ENCODE data around the gene DFFB. TPM values are rescaled to one million over a fixed set of nuclear protein-coding genes. Genes with fewer than 3 reads are reported as not detected.

Gene DFFB
- total and polyA plus RNA-seq, 9 of the 15 experiments (the other 6 are each of a cell fraction or from before 2014, with no cell fraction given): 2.3 to 15.8 (median 11.5) TPM

- Histone ChIP-seq H3K9me1 (ENCODE audit: control insufficient read depth, insufficient read depth, low read length) (no peaks in the 10 kb centered on the region), H3K9ac (ENCODE audit: insufficient read depth in 1 of 2, low read depth in 2 of 2, low read length in 2 of 2) (no peak overlapping the region), H3K9me3 (replicated peaks; ENCODE audit: control insufficient read depth, insufficient read depth, low read depth, low read length) (no peaks in the 10 kb centered on the region), H3K79me2 (ENCODE audit: control insufficient read depth, insufficient read depth, low read length) (no peaks in the 10 kb centered on the region), H3K27me3 (ENCODE audit: control insufficient read depth in 2 of 2, insufficient read depth in 2 of 2, low read length in 2 of 2) (no peaks in the 10 kb centered on the region), H3K4me3 (no peak overlapping the region), H3K4me1 (replicated peaks in 1 of 2; ENCODE audit: control insufficient read depth in 2 of 2, insufficient read depth in 2 of 2, low read length in 2 of 2) (peaks cover 6 to 27% of the 10 kb centered on the region in 2 experiments; a peak in 3 of 5 replicates), H3K4me2 (ENCODE audit: insufficient read depth, low read length) (no peak overlapping the region), H4K20me1 (replicated peaks; ENCODE audit: control insufficient read depth, insufficient read depth, low read length) (no peaks in the 10 kb centered on the region), H2AFZ (ENCODE audit: low read depth, low read length) (no peak overlapping the region), H3K36me3 (ENCODE audit: control insufficient read depth, insufficient read depth, low read length) (peaks cover 10% of the 10 kb centered on the region; the same call in 2 of the 3 replicates), H3K27ac (ENCODE audit: extremely low read depth, low read depth, low read length) (no peak overlapping the region)
- ChIA-PET POLR2A (interaction anchor here (0.7 to 1.3 kb wide), 3 partner anchors 21 to 142 kb away, joined by 3 to 4 read pairs (median 3); no protein-coding TSS in a partner anchor), CTCF (ENCODE audit: low intra/inter-chr PET ratio) (no interaction called here)
- in situ Hi-C loops (cut with MboI): no loop called here
- 86% methylated on average over 42 of the region's 42 CpGs for WGBS (ENCODE audit: insufficient coverage, low coverage, missing lambda C conversion rate)
- DNase-seq (ENCODE audit: extremely low read depth in 1 of 4, low spot score in 3 of 4) (no peak), FAIRE-seq (no peak), ATAC-seq (no peak)
- BruUV-seq (replicated peaks): no TSS peak
- TF ChIP-seq ZNF197 (CRISPR knock-in tag; IDR thresholded peaks at IDR 0.05; ENCODE audit: low read depth): no peak
- no peak for TF ChIP-seq ZNF77 (CRISPR knock-in tag; IDR thresholded peaks at IDR 0.05)
- peak; percentile 25; the same call in 1 of the 2 replicates for TF ChIP-seq POLR2G (IDR thresholded peaks at IDR 0.05; ENCODE audit: low read depth, low read length)
- intact Hi-C loops (cut with micrococcal nuclease): no loop called here
Observed at GRCh38 chr1:3814771-3815561, 42.3 kb upstream of the DFFB start.

All from K562 (cell line).